HG02943 (cell line): ENCODE results near the gene MIP.
"Not testable (repeated sequence)": the region's sequence is repeated elsewhere in the genome, so short reads cannot be mapped to it uniquely, and the experiment has no call there.

Experiments used
- ATAC-seq: cut with Tn5 transposase; IDR thresholded peaks from one replicate; pipeline ENCODE4 v1.9.1; 2021; ENCODE audit warnings: mild to moderate bottlenecking, low read depth, moderate library complexity; ENCODE audit not compliant: unreplicated experiment

The MIP gene

GRCh38 chr12:56411781-56412639 is 42.4 kb downstream of the MIP start:
- ATAC-seq = no peak

- ATAC-seq = no peak
Observed at GRCh38 chr12:56410768-56411167, 43.7 kb downstream of the MIP start.

GRCh38 chr12:56408799-56409417 is 45.5 kb downstream of the MIP start:
- ATAC-seq = no peak

GRCh38 chr12:56404227-56404626 is 50.2 kb downstream of the MIP start:
- ATAC-seq = not testable (repeated sequence)

GRCh38 chr12:56401612-56402011 is 52.8 kb downstream of the MIP start:
- ATAC-seq = not testable (repeated sequence)

GRCh38 chr12:56401125-56401524 is 53.3 kb downstream of the MIP start:
- not testable (repeated sequence) for ATAC-seq
